Karpas-422 (cell line): ENCODE data around the gene LRRC3. TPM values are rescaled to one million over a fixed set of nuclear protein-coding genes. Genes with fewer than 3 reads are reported as not detected.

Source experiments
- DNase-seq: peaks from one replicate; pipeline ENCODE4 v3.0.0-alpha.2; 2015
- H2AFZ ChIP-seq: fragments of 200-600 bp; sonication (generic); 2 replicates; pipeline ENCODE4 v1.6.1; 2014; ENCODE audit warnings: antibody characterized with exemption, low read length, mixed read lengths
- H3K27ac ChIP-seq: fragments of 200-600 bp; sonication (generic); 2 replicates; pipeline ENCODE4 v1.5.1; 2014; ENCODE audit warnings: mild to moderate bottlenecking, low read length, moderate library complexity
- H3K27me3 ChIP-seq: fragments of 200-600 bp; sonication (generic); 2 replicates; pipeline ENCODE4 v1.6.1; 2014; ENCODE audit warnings: low read length, mixed read lengths
- H3K36me3 ChIP-seq: fragments of 200-600 bp; sonication (generic); 2 replicates; pipeline ENCODE4 v1.6.1; 2014; ENCODE audit warnings: low read length, mixed read lengths; ENCODE audit not compliant: insufficient read depth
- H3K4me1 ChIP-seq: fragments of 200-600 bp; sonication (generic); 2 replicates; pipeline ENCODE4 v1.6.1; 2014; ENCODE audit warnings: mild to moderate bottlenecking, low read length, mixed read lengths
- H3K4me2 ChIP-seq: fragments of 200-600 bp; sonication (generic); 2 replicates; pipeline ENCODE4 v1.6.1; 2014; ENCODE audit warnings: low read length, low read depth, mild to moderate bottlenecking; ENCODE audit not compliant: poor library complexity, severe bottlenecking
- H3K4me3 ChIP-seq: fragments of 200-600 bp; sonication (generic); 2 replicates; pipeline ENCODE4 v1.5.1; 2014; ENCODE audit warnings: mild to moderate bottlenecking, antibody characterized with exemption, low read length, mixed read lengths
- H3K79me2 ChIP-seq: fragments of 200-600 bp; sonication (generic); 2 replicates; pipeline ENCODE4 v1.6.1; 2014; ENCODE audit warnings: mild to moderate bottlenecking, low read length, mixed read lengths
- H3K9ac ChIP-seq: fragments of 200-600 bp; sonication (generic); 2 replicates; pipeline ENCODE4 v1.6.0; 2014; ENCODE audit warnings: low read length
- H3K9me2 ChIP-seq: fragments of 200-600 bp; sonication (generic), shearing (Covaris generic); replicated peaks from 2 replicates; pipeline ENCODE4 v1.6.0; 2014; ENCODE audit warnings: mild to moderate bottlenecking, low read length, moderate library complexity; ENCODE audit not compliant: insufficient read depth
- H3K9me3 ChIP-seq: fragments of 300-700, 200-600 bp; sonication (generic); 2 replicates; pipeline ENCODE4 v1.6.1; 2014; ENCODE audit warnings: low read length, mixed read lengths
- H4K20me1 ChIP-seq: fragments of 200-600 bp; sonication (generic); 2 replicates; pipeline ENCODE4 v1.6.1; 2014; ENCODE audit warnings: mild to moderate bottlenecking, antibody characterized with exemption, low read length, low read depth; ENCODE audit not compliant: insufficient read depth
- total RNA-seq: library from RNA; depleted of rRNA; stranded (reverse); fragments of >200 nt; shearing (Covaris generic); gene quantifications from 2 replicates; pipeline ENCODE4 v1.2.3, GENCODE V29; 2014; ENCODE audit warnings: low replicate concordance

Gene LRRC3
- total RNA-seq, 1 experiment from 2014 or later = not detected

DNA sequence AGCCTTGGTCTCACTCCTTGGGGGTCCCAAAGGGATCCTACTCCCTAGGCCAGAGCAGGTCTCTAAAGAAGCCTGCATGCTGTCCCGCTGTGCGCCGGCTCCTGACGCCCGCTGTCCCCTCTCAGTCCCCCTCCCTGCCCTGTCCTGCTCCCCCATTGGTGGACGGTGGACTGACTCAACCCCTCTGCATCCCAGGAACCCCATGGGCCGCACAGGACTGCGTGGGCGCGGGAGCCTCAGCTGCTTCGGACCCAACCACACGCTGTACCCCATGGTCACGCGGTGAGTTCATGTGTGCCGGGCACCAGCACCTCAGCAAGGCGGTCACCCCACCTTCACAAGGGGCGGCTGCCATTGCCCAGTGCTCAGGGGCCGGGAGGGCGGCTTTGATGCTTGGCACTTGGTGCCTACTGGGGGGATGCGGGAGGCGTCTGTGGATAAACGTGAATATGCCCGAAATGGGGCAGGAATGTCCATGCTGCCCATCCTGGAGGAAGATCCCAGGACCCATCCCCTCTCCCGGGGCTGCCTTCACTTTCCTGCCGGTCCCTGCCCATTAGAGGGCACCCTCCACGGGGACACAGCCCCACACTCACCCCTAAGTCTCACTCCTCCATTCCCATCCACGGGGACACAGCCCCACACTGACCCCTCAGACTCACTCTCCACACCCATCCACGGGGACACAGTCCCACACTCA, 20.2 kb upstream of the LRRC3 start:
- Histone ChIP-seq H3K27ac (no peak overlapping the region), H3K9me3 (peaks cover under 1% of the 10 kb centered on the region; the same call in 1 of the 2 replicates), H3K79me2 (no peaks in the 10 kb centered on the region), H4K20me1 (no peaks in the 10 kb centered on the region), H3K4me3 (no peak overlapping the region), H3K4me1 (no peaks in the 10 kb centered on the region), H3K9ac (no peak overlapping the region), H3K4me2 (no peak overlapping the region), H3K36me3 (no peaks in the 10 kb centered on the region), H3K9me2 (no peaks in the 10 kb centered on the region), H3K27me3 (no peaks in the 10 kb centered on the region), H2AFZ (no peak overlapping the region)
- no peak for DNase-seq

DNA sequence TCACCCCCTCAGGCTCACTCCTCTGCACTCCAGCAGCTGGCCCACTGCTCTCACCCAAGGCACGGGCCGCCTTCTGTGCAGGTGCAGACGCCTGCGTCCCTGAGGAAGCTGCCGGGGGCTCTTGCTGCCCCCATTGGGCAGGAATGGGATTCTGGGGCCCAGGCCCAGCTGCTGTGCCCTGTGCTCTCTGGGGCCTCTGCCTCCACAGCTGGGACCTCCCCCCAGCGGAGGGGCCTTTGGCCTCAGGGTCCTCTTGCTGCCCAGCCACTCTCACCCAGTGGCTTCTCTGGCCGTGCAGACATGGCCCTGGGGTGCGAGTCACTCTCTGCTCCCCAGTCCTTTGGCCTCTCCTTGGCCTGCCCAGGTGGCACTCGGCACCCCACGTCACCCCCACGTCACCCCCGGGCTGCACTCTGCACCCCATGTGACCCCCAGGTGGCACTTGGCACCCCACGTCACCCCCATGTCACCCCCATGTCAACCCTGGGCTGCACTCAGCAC, 19.1 kb upstream of the LRRC3 start:
- Histone ChIP-seq H3K4me2 (no peak overlapping the region), H3K4me1 (no peaks in the 10 kb centered on the region), H3K9me2 (no peaks in the 10 kb centered on the region), H3K4me3 (no peak overlapping the region), H3K79me2 (no peaks in the 10 kb centered on the region), H3K9ac (no peak overlapping the region), H3K9me3 (no peaks in the 10 kb centered on the region), H4K20me1 (no peaks in the 10 kb centered on the region), H3K36me3 (no peaks in the 10 kb centered on the region), H3K27me3 (no peaks in the 10 kb centered on the region), H2AFZ (no peak overlapping the region), H3K27ac (no peak overlapping the region)
- DNase-seq = no peak

DNA sequence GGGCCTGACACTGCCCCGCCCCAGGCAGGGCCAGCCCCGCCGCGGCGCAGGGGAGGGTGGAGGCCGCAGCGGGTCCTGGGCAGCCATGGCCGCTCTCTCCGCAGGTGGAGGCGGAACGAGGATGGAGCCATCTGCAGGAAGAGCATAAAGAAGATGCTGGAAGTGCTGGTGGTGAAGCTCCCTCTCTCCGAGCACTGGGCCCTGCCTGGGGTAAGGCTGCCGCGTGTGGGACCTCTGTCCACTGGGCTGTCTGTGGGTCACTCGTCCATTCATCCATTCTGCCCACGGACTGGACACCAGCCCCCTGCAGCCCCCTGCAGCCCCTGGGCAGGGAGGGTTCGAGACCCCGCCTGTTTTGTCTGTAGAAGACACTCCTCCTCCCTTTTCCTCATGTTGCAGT, 18.4 kb upstream of the LRRC3 start:
- no peak for DNase-seq
- Histone ChIP-seq H4K20me1 (no peaks in the 10 kb centered on the region), H3K9me2 (no peaks in the 10 kb centered on the region), H3K4me2 (no peak overlapping the region), H2AFZ (no peak overlapping the region), H3K27me3 (no peaks in the 10 kb centered on the region), H3K9me3 (no peaks in the 10 kb centered on the region), H3K9ac (no peak overlapping the region), H3K4me1 (no peaks in the 10 kb centered on the region), H3K79me2 (no peaks in the 10 kb centered on the region), H3K4me3 (no peak overlapping the region), H3K36me3 (no peaks in the 10 kb centered on the region), H3K27ac (no peak overlapping the region)

DNA sequence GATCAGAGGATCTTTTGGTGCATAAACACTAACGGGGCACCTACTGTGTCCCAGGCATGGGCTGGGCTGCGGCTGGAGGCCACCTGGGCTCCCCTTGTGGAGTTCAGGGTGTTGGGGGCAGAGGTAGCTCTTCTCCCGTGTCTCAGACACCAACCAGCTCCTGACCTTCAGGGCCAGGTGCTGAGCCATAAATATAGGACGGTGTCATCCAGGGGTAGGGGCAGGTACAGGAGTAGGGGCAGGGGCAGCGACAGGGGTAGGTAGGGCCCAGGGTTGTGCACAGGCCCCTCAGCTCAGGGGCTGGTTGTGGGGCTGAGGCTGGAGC, 18.0 kb upstream of the LRRC3 start:
- H3K79me2 ChIP-seq = no peaks in the 10 kb centered on the region
- H2AFZ ChIP-seq = no peak overlapping the region
- H3K4me1 ChIP-seq = no peaks in the 10 kb centered on the region
- H3K36me3 ChIP-seq = no peaks in the 10 kb centered on the region
- no peaks in the 10 kb centered on the region for H4K20me1 ChIP-seq
- H3K9me2 ChIP-seq = no peaks in the 10 kb centered on the region
- no peak overlapping the region for H3K4me2 ChIP-seq
- no peak overlapping the region for H3K9ac ChIP-seq
- H3K27ac ChIP-seq = no peak overlapping the region
- no peaks in the 10 kb centered on the region for H3K27me3 ChIP-seq
- H3K9me3 ChIP-seq = no peaks in the 10 kb centered on the region
- DNase-seq = no peak
- no peak overlapping the region for H3K4me3 ChIP-seq

DNA sequence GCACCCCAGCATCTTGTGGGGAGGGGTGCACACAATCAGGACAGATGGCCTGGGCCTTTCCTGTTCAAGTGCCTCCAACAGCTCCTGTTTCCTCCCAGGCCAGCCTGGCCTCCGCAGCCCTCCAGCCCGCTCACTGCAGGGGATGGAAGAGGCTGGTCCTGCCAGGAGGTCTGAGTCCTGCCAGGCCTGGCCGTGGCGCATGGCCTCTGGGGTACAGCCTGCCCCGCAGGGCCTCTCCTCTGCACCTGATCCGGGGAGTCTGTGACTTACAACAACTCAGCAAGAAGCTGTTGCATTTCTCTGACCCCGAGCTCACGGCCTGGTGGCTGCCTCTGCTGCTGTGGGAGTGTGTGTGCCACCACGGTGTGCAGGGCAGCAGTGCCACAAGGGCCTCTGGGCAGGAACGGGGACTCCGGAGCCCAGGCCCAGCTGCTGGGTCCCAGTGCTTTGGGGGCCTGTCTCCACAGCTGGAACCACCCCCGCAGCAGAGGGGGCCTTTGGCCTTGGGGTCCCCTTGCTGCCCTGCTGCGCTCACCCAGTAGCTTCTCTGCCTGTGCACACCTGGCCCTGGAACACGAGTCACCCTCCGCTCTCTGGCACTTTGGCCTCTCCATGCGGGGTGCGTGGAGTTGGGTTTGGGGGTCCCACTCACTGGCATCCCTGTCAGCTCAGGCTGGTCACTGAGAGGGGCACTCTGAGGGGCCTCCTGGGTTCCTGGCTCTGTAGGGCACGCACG, 17.4 kb upstream of the LRRC3 start:
- no peak for DNase-seq
- no peaks in the 10 kb centered on the region for H3K4me1 ChIP-seq
- no peaks in the 10 kb centered on the region for H4K20me1 ChIP-seq
- no peak overlapping the region for H3K4me2 ChIP-seq
- no peak overlapping the region for H3K9ac ChIP-seq
- no peaks in the 10 kb centered on the region for H3K9me2 ChIP-seq
- H3K27ac ChIP-seq = no peak overlapping the region
- no peaks in the 10 kb centered on the region for H3K9me3 ChIP-seq
- H2AFZ ChIP-seq = no peak overlapping the region
- H3K27me3 ChIP-seq = no peaks in the 10 kb centered on the region
- H3K79me2 ChIP-seq = no peaks in the 10 kb centered on the region
- no peaks in the 10 kb centered on the region for H3K36me3 ChIP-seq
- no peak overlapping the region for H3K4me3 ChIP-seq

DNA sequence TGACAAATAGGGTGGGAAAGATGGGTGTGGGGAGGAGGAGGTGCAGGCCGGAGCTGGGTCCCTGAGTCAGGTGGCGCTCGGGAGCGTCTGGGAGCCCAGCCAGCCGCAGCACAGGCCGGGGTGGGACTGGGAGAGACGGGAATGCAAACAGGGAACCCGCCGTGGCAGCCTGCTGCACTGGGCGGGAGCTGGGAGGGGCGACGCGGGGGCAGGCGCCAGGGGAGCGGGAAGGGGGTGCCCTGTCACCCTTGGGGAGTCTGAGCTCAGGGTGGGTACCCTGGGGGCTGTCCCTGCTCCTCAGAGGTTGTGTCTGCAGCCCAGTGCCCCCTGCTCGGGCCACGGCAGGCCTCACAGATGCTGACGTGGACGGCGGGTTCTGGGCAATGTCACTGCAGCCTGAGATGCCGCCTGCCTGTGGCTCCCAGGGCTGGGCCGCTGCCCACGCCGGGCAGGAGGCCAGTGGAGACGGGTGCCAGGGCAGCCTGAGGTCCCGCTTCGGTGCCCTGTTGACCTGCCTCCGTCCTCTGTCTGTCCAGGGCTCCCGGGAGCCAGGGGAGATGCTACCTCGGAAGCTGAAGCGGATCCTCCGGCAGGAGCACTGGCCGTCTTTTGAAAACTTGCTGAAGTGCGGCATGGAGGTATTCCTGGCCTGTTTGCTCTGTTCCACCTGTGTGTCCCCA, 16.6 kb upstream of the LRRC3 start:
- Histone ChIP-seq H3K9ac (no peak overlapping the region), H3K79me2 (no peaks in the 10 kb centered on the region), H3K4me1 (no peaks in the 10 kb centered on the region), H3K27me3 (no peaks in the 10 kb centered on the region), H2AFZ (no peak overlapping the region), H3K4me3 (no peak overlapping the region), H3K27ac (no peak overlapping the region), H3K9me3 (no peaks in the 10 kb centered on the region), H4K20me1 (no peaks in the 10 kb centered on the region), H3K9me2 (no peaks in the 10 kb centered on the region), H3K4me2 (no peak overlapping the region), H3K36me3 (no peaks in the 10 kb centered on the region)
- no peak for DNase-seq

DNA sequence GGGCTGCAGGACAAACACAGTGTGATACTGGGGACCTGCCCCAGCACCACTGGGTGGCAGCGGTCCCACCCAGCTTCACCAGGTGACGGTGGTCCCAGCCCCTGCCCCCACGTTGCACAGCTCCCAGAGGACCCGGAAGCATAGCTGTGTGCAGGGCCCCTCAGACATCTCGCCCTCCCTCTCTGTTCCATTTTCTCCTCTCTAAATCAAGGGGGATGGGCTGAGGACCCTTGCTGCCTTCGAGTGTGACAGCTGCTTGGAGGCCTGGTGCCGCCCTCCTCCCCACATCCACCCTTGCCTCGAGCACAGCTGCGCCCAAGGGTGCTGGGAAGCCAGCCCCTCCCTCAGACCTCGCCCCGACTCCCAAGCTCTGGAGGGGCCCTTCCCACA, 16.1 kb upstream of the LRRC3 start:
- Histone ChIP-seq H3K4me3 (no peak overlapping the region), H3K9me2 (no peaks in the 10 kb centered on the region), H2AFZ (no peak overlapping the region), H3K9me3 (no peaks in the 10 kb centered on the region), H3K4me1 (no peaks in the 10 kb centered on the region), H3K36me3 (no peaks in the 10 kb centered on the region), H3K4me2 (no peak overlapping the region), H4K20me1 (no peaks in the 10 kb centered on the region), H3K79me2 (no peaks in the 10 kb centered on the region), H3K27ac (no peak overlapping the region), H3K9ac (no peak overlapping the region), H3K27me3 (no peaks in the 10 kb centered on the region)
- DNase-seq = no peak

DNA sequence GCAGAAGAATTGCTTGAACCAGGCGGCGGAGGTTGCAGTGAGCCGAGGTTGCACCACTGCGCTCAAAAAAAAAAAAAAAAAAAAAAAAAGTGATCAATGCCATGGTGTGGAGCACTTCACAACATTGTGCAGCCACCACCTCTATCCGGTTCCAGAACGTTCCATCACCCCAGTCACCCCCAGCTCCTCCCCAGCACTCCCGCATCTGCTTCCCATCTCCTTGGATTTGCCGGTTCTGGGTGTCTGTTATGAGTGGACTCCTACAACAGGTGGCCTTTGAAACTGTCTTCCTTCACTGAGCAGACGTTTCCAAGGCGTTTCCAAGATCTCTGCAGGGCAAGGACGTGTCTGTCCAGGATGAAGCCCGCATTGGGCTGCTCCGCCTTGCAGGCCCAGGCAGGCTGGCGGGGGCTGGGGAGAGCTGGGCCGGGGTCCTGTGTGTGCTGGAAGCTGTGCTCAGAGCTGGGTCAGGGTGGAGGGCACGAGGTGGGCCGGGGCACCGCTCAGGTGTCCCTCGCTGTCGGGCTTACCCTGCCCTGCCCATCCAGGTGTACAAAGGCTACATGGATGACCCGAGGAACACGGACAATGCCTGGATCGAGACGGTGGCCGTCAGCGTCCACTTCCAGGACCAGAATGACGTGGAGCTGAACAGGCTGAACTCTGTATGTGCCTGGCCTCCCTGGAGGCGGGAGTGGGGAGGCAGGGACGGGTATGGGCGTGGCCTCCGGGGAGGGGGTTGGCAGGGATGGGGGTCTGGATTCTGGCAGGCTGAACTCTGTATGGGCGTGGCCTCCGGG, 14.9 kb upstream of the LRRC3 start:
- no peak overlapping the region for H3K4me2 ChIP-seq
- H3K9me3 ChIP-seq = no peaks in the 10 kb centered on the region
- H3K27ac ChIP-seq = no peak overlapping the region
- no peak overlapping the region for H3K9ac ChIP-seq
- H3K36me3 ChIP-seq = no peaks in the 10 kb centered on the region
- no peak overlapping the region for H2AFZ ChIP-seq
- no peaks in the 10 kb centered on the region for H3K27me3 ChIP-seq
- no peak for DNase-seq
- H4K20me1 ChIP-seq = no peaks in the 10 kb centered on the region
- H3K4me3 ChIP-seq = no peak overlapping the region
- no peaks in the 10 kb centered on the region for H3K9me2 ChIP-seq
- H3K4me1 ChIP-seq = no peaks in the 10 kb centered on the region
- no peaks in the 10 kb centered on the region for H3K79me2 ChIP-seq
